NB4 (cell line): ENCODE data around the gene VASH1.
A peak's percentile ranks its signal among the peaks of the same experiment; 100 is the strongest.

ENCODE experiments used
- DNase-seq: peaks from one replicate; pipeline ENCODE4 v3.0.0; 2010; ENCODE audit warnings: low read depth
- H3K4me3 ChIP-seq: one replicate; pipeline ENCODE4 v1.5.1; 2011; ENCODE audit warnings: mild to moderate bottlenecking, low read depth, low read length, moderate library complexity
- MYC ChIP-seq: IDR thresholded peaks from 2 replicates; pipeline ENCODE4 v1.6.1; 2011; ENCODE audit warnings: low read depth, low read length
- POLR2A ChIP-seq: IDR thresholded peaks from 2 replicates; pipeline ENCODE4 v1.6.1; 2011; ENCODE audit warnings: mild to moderate bottlenecking; ENCODE audit not compliant: insufficient read length; ENCODE audit errors: extremely low read depth
- TF ChIP-seq, protein P1 (sequence below): IDR thresholded peaks from one replicate; pipeline ENCODE4 v1.5.1; 2012; ENCODE audit warnings: low read depth, low read length
- TF ChIP-seq, protein P2 (sequence below): IDR thresholded peaks from 2 replicates; pipeline ENCODE4 v1.6.1; 2011; ENCODE audit warnings: low read depth, low read length

VASH1 gene

DNA sequence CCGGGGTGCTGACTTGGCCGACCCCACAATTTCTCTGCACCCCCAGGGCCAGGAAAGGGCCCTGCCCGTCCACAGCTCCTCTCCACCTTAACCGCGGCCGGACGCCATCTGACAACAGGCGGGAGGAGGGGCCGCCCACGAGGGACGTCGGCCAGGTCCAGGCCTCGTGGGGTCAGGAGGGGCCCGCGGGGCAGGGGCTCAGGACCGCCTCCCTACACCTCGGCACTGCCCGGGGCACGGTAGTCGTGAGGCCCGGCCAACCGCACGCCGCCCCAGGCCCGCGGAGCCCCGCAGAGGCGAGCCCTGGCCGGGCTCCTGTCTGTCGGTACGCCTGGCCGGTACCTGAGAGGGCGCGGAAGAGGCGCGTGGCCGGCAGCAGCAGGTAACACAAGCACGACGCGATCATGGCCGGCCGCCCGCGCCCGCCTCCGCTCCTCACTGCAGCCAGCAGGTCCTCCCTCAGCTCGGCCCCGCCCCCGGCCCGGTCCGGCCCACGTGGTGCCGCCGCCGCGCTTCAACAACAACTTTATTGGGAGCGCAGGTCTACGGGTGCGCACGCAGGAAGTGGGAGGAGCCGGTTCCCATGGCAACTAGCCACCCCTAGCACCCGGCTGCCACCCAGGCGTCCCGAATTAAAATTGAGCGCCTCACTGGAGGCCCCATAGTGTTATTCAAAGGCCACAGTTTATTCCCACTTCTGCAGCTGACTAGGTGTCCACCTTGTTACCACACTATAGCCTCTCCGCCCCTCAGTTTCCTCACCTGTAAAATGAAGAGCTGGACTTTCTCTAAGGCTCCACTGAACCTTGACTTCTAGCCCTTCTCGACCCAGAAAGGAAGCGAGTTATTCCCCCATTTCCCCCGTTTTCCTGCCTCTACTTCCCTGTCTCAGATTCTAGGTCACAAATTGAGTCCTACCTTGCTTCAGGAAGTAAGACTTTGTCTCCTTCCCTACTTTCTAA, 51.4 kb downstream of the VASH1 start, which contains the start of gene ANGEL1:
ANGEL1 (minus strand) TSS at position 461 of the 962 bp plus-strand sequence; CDS start at position 406, 55 bp downstream.
- DNase-seq, result peak; percentile 96
- TF ChIP-seq, protein P1, sequence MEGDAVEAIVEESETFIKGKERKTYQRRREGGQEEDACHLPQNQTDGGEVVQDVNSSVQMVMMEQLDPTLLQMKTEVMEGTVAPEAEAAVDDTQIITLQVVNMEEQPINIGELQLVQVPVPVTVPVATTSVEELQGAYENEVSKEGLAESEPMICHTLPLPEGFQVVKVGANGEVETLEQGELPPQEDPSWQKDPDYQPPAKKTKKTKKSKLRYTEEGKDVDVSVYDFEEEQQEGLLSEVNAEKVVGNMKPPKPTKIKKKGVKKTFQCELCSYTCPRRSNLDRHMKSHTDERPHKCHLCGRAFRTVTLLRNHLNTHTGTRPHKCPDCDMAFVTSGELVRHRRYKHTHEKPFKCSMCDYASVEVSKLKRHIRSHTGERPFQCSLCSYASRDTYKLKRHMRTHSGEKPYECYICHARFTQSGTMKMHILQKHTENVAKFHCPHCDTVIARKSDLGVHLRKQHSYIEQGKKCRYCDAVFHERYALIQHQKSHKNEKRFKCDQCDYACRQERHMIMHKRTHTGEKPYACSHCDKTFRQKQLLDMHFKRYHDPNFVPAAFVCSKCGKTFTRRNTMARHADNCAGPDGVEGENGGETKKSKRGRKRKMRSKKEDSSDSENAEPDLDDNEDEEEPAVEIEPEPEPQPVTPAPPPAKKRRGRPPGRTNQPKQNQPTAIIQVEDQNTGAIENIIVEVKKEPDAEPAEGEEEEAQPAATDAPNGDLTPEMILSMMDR, result no peak
- TF ChIP-seq POLR2A (peak; percentile 88), MYC (peak; percentile 98)
- TF ChIP-seq, protein P2, sequence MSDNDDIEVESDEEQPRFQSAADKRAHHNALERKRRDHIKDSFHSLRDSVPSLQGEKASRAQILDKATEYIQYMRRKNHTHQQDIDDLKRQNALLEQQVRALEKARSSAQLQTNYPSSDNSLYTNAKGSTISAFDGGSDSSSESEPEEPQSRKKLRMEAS, result peak; percentile 97
- H3K4me3 ChIP-seq, result peak within 1 kb of the TSS; percentile 86

DNA sequence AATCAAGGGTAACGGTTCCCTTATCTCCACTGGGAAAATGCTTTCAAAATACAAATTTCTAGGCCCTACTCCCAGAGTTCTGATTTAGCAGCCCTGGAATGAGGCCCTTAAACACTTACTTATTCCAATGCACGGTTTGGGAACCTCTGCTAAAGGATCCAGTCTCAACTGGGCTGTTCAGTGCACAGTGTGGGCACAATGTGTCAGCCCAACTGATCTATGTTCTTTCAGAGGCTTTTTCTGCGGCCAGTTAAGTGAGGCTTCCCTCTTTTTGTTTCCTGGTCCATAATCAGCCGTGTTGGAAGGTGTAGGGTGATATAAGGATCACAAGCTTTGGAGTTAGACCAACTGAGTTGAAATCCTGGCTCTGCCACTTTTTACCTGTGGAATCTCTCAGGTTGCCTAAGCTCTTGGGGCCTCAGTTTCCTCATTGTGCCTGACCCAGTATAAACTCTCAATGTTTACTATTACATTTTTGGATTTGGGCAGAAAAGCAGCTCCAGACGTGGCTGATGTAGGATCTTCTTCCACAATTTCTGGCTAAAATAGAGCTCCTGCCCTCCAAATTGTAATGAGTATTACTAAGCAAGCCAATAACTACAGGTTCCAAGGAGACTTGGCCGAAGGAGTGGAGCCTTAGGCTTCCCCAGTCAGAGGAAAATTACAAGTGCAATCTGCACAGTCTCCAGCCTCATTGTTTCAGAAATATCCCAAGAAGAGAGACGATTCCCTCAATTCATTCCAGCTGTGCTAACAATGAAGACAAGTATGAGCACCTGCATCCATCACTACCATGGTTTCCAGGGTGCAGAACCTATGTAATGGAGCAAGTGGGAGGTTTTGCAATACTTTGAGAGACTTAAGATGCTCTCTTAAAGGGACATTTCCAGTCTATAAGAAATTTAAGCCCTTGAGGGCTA, 53.7 kb downstream of the VASH1 start:
- DNase-seq, result no peak
- TF ChIP-seq POLR2A (no peak), MYC (no peak)
- TF ChIP-seq, protein P1, result no peak
- TF ChIP-seq, protein P2, result no peak
- no peak overlapping the region for H3K4me3 ChIP-seq

DNA sequence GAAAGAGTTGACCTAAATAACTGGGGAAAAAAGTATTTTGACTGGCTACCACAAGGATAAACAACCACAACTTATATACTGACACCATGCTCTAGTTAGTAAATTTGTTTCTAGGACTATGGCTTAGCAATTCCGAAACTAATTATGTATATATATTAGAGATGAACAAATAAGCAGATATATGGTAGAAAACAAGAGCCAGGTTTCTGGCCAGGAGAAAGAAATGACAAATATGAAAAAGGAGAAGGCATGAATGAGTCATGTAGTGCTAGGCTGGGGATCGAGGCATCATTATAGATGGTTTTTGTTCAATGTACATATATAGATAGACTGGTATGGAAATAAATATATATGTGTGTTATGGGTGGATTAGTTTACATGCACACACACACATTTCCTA, 59.4 kb downstream of the VASH1 start:
- TF ChIP-seq MYC (no peak), POLR2A (no peak)
- TF ChIP-seq, protein P2, result no peak
- TF ChIP-seq, protein P1, result no peak
- DNase-seq, result no peak
- H3K4me3 ChIP-seq, result no peak overlapping the region

DNA sequence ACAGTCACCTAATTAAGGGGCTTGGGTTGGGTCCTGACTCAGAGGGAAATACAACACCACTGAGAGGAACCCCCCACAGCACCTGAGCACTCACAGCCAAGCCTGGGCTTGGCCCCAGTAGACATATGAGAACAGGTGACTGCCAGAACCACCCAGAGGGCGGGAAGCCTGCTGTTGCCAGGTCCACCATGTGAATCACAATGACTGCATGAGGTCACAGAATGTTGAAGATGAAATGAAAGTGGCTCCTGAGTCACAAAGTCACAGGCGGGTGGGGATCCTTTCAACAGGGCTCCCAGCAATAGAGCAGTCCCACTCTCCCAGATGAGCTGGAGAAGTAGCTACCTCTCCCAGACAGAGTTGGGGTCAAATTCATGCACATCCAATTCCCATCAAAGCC, 64.9 kb downstream of the VASH1 start, which contains the start of gene LRRC74A:
LRRC74A (plus strand) TSS at position 287 of the 400 bp plus-strand sequence. CDS start 290 bp downstream, outside the sequence.
- TF ChIP-seq MYC, result no peak
- TF ChIP-seq, protein P1, result no peak
- no peak for TF ChIP-seq POLR2A
- TF ChIP-seq, protein P2, result no peak
- DNase-seq, result no peak
- H3K4me3 ChIP-seq, result no peak within 1 kb of the TSS

DNA sequence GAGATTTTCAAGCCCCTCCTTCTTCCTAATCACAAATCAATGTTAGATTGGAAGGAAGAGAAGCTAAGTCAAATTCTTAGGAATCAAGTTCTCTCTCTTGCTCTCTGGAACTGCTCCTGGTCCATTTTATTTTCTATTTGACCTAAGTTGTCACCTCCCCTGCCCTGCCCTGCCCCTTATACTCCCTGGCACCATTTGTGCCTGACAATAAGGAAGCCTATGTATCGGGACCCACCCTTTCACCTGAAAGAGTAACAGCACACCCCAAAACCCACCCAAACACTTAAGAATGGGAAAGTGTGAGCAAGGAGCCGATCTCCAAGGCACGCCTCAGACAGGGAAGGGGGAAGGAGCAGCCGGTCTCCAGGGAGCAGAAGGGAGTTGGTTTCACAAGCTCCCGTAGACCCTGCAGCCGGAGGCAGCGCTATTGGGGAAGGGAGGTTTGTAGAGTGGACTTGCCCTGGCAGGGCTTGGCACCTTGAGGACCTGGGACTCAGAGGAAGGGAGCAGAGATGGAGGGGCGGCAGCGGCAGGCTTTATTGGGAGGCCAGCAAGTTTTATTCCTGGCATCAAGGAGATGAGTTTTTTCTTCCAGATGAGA, 66.5 kb downstream of the VASH1 start:
- peak; percentile 33 for DNase-seq
- TF ChIP-seq, protein P1, result no peak
- TF ChIP-seq POLR2A (no peak), MYC (no peak)
- TF ChIP-seq, protein P2, result no peak
- H3K4me3 ChIP-seq, result no peak overlapping the region
